Activated naive CD8-positive, alpha-beta T cell treated with anti-CD3 and anti-CD28 coated beads, Interleukin-2, amount 50 U/mL, for 16 hours (primary cell): Measurements from ENCODE around the gene MYLK2.
"Not testable (repeated sequence)": the region's sequence is repeated elsewhere in the genome, so short reads cannot be mapped to it uniquely, and the experiment has no call there.

Experiments
- DNase-seq: peaks from one replicate; pipeline ENCODE4 v3.0.0-alpha.2; 2020; ENCODE audit warnings: low read depth, low spot score

MYLK2 gene

GRCh38 chr20:31815408-31816188 lies 3.6 kb upstream of the MYLK2 start:
- no peak for DNase-seq

- DNase-seq = no peak
These were observed 2.9 kb upstream of the MYLK2 start for GRCh38 chr20:31816221-31816620.

GRCh38 chr20:31817461-31817860 lies 1.7 kb upstream of the MYLK2 start:
- no peak for DNase-seq

GRCh38 chr20:31818376-31818908 lies 714 bp upstream of the MYLK2 start:
- DNase-seq = no peak

GRCh38 chr20:31820228-31820627 lies 1.1 kb downstream of the MYLK2 start:
- DNase-seq = no peak

- DNase-seq = no peak
These were observed 2.3 kb downstream of the MYLK2 start for GRCh38 chr20:31821427-31821826.

DNA sequence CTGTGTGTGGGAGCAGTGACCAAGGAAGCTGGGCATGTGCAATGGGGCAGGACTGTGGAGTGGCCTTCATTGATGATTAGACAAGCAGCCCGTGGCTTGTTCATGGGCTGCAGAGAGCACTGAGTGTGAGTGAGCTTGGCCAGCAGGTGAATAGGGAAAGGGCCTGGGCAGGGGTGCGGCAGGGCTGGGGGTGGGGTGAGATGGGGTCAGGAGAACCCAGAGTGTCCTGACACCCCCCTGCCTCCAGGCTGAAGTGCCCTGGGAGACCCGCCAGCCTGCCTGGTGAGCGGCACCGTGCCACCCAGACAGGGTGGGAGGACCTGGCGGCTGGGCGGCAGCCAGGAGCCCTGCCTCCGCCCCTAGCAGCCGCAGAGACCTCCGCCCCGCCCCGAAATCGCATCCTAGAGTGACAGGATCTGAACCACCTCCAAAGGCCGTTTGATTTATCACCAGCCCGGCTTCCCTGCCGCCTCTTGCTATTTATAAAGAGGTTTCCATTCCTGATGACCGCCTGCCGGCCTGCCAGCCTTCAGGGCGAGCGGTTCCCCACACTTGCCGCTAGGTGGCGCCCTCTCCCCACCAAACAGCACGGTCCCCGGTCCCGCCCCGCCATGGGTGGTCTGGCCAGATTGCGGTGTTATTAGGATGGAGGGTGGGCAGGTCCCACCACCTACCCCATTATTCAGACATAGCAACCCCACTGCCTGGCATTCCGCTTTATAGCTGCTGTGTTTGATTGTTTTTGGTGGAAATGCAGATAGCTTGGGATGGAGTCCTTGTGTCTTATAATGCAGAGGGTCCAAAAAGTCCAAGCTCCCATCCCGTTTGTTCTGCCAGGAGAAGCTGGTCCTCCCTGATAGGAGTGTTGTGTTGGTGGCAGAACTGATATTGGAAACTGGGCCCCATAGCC lies 3.5 kb downstream of the MYLK2 start:
- DNase-seq = peak; percentile 61

- no peak for DNase-seq
These were observed 4.4 kb downstream of the MYLK2 start for GRCh38 chr20:31823360-31824124.

- no peak for DNase-seq
These were observed 4.9 kb downstream of the MYLK2 start for GRCh38 chr20:31824125-31824485.

DNA sequence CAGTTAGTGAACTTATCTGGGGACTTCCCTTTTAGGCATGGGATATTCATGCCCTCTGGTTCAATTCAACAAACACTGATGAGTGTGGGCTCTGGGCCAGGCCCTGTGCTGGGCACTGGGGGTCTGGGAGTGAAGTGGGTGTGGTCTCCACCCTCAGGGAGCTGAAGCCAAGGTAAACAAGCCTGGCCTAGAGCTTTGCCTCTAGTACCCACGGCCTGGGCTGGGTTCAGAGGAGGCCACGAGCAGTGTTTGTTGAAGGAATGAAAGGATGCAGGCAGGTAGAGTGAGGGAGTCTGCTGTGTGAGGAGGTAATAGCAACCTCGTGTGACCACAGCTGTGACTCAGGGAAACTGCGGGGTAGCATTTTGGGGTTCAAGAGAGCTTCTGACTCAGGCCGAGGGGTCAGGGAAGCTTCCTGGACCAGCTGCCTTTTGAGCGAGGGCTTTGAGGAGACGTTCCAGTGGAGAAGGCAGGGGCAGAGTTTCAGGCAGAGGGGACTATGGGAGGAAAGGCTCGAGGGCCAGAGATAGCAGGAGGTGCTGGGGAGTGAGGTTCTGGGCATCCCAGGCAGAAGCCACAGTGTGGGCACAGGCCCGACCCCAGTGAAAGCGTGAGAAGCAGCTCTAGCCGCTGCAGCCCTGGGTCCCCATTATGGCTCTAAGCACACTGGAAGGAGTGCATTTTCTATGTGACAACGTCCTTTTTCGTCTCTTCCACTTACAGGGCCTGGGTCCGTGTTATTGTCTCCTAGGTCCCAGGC lies 5.6 kb downstream of the MYLK2 start:
- no peak for DNase-seq

DNA sequence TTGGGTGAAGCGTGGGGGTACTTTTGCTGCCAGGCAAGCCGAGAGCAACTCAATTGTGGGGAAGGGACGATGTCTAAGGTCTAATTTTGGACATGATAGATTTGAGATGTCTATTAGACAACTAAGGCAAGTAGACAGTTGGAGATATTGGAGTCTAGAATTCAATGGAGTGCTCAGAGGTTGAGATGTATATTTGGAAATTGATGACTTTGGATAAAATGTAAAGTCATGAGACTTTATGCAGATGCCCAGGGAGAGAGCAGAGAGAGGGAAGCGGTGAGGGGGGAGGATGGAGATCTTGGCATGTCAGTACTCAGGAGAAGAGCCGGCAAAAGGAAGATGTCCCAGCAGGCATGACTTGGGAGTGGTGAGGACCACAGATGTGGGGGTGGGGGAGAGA lies 6.9 kb downstream of the MYLK2 start:
- no peak for DNase-seq

DNA sequence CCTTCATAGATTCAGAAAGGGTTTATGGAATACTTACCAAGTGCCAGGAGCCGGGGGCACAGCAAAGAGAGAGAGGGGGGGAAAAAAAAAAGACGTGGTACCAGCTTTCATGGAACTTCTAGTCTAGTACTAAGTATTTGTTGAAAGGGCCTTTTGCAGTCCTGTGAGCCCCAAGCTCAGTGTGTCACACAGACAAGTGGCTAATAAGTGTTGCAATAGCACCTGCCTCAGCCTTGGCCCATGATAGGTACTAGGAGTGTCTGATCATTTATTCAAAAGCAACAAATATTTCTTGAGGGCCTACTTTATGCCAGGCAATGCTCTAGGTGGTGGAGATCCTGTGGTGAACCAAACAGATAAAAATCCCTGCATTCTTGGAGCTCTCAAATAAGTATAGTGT lies 7.9 kb downstream of the MYLK2 start:
- DNase-seq = no peak

DNA sequence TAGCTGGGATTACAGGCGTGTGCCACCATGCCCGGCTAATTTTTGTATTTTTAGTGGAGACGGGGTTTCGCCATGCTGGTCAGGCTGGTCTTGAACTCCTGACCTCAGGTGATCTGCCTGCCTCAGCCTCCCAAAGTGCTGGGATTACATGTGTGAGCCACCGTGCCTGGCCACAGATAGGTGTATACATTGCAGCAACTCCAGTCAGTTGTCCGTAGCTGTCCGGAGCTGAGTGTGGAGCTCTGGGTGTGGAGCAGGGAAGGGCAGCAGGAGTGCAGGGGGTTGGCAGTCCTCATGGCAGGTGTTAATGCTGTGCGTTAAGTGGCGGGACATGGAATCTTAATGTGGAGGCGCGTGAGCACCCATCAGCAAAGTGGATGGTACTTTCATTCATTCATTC lies 8.9 kb downstream of the MYLK2 start:
- not testable (repeated sequence) for DNase-seq

DNA sequence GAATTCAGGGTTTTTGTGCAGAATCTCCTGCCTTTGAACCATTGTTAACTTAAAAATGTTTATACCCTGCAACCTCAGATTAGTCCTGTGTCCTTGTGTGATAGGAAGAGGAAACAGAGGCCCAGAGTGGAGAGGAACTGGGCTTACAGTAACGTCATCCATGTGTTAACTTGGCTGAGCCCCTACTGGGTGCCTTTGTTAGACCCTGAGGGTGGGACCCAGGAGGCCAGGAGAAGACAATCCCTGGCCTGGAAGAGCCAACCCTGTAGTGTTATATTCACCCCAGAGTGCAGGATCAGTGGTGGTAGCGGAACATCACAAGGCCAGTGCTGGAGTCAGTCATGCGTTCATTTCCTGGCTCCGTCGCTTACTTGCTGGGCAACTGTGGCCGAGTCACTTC lies 10.6 kb downstream of the MYLK2 start:
- DNase-seq = no peak

- DNase-seq = no peak
These were observed 11.3 kb downstream of the MYLK2 start for GRCh38 chr20:31830406-31830981.

DNA sequence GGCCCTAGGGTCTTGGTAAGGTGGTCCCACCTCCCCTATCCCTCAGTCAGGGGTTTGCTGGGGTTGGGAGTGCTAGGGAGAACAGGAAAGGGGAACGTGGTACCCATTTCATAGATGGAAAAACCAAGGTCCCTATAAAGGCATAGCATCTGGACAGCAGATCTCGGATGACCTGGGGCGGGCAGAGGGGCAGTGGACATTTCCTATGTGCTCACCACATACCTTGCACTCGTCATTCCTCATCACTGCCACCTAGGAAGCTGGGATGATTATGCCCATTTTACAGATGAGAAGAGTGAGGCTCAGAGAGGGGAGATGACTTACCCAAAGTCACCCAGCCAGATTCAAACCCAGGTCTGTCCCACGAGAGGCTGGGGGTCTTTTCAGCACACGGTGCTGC lies 12.1 kb downstream of the MYLK2 start:
- no peak for DNase-seq

- no peak for DNase-seq
These were observed 12.7 kb downstream of the MYLK2 start for GRCh38 chr20:31831771-31832306.

DNA sequence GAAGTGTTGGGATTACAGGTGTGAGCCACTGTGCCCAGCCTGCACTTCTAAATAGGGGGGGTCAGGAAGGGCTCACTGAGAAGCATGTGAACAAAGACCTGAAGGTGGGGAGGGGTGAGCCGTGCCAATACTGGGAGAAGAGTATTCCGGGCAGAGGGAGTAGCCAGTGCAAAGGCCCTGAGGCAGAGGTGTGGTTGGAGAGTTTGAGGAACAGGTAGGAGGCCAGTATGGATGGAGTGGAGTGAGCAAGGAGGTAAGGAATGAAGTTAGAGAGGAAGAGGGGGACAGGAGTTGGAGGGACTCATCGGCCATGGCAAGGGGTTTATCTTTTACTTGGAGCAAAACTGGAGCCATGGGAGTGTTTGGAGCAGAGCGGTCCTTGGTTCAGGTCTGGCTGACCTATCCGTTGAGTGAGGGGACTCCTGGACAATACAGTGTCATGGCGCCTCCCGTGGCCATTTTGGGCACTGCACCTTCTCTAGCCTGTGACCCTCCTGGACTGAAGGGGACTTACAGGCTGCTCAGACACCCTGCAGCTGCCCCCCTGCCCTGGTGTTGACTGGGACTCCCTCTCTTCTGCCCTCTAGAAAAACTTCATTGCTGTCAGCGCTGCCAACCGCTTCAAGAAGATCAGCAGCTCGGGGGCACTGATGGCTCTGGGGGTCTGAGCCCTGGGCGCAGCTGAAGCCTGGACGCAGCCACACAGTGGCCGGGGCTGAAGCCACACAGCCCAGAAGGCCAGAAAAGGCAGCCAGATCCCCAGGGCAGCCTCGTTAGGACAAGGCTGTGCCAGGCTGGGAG lies 14.2 kb downstream of the MYLK2 start:
- peak; percentile 13 for DNase-seq

GRCh38 chr20:31833931-31834521 lies 14.9 kb downstream of the MYLK2 start:
- no peak for DNase-seq
